ENCODE results near the gene GTF2H4.
"Not testable (repeated sequence)": the region's sequence is repeated elsewhere in the genome, so short reads cannot be mapped to it uniquely, and the experiment has no call there.

The GTF2H4 gene

GRCh38 chr6:30914076-30914853 is 6.3 kb downstream of the GTF2H4 start, which contains the start of gene VARS2:
VARS2 (plus strand) TSS chr6:30914238; CDS start chr6:30914837, 599 bp downstream.
- peak within 1 kb of the TSS; percentile 68 for H3K4me3 ChIP-seq (ENCODE audit: low read length)
- no peak for TF ChIP-seq ZNF274 (IDR thresholded peaks at IDR 0.05; ENCODE audit: low read depth, low read length)

- TF ChIP-seq ZNF274 (IDR thresholded peaks at IDR 0.05; ENCODE audit: low read depth, low read length): no peak
- peak overlapping the region; percentile 68 for H3K4me3 ChIP-seq (ENCODE audit: low read length)
These were observed 7.0 kb downstream of the GTF2H4 start for GRCh38 chr6:30914854-30915590.

GRCh38 chr6:30915591-30915946 is 7.6 kb downstream of the GTF2H4 start:
- no peak for TF ChIP-seq ZNF274 (IDR thresholded peaks at IDR 0.05; ENCODE audit: low read depth, low read length)
- no peak overlapping the region; the same call in 1 of the 2 replicates for H3K4me3 ChIP-seq (ENCODE audit: low read length)

GRCh38 chr6:30917041-30917440 is 9.0 kb downstream of the GTF2H4 start:
- TF ChIP-seq ZNF274 (IDR thresholded peaks at IDR 0.05; ENCODE audit: low read depth, low read length): no peak

GRCh38 chr6:30917487-30917886 is 9.5 kb downstream of the GTF2H4 start:
- TF ChIP-seq ZNF274 (IDR thresholded peaks at IDR 0.05; ENCODE audit: low read depth, low read length): no peak
- no peak overlapping the region for H3K4me3 ChIP-seq (ENCODE audit: low read length)

More at GRCh38 chr6:30917041-30917440, 9.0 kb downstream of the GTF2H4 start:
- no peak overlapping the region for H3K4me3 ChIP-seq (ENCODE audit: low read length)

- no peak overlapping the region for H3K4me3 ChIP-seq (ENCODE audit: low read length)
- TF ChIP-seq ZNF274 (IDR thresholded peaks at IDR 0.05; ENCODE audit: low read depth, low read length): no peak
These were observed 10.7 kb downstream of the GTF2H4 start for GRCh38 chr6:30918670-30919069.

GRCh38 chr6:30922447-30922852 is 14.4 kb downstream of the GTF2H4 start:
- no peak for TF ChIP-seq ZNF274 (IDR thresholded peaks at IDR 0.05; ENCODE audit: low read depth, low read length)

GRCh38 chr6:30924040-30924627 is 16.1 kb downstream of the GTF2H4 start:
- H3K4me3 ChIP-seq (ENCODE audit: low read length): not testable (repeated sequence)

More at GRCh38 chr6:30922447-30922852, 14.4 kb downstream of the GTF2H4 start:
- H3K4me3 ChIP-seq (ENCODE audit: low read length): no peak overlapping the region

GRCh38 chr6:30926644-30927043 is 18.6 kb downstream of the GTF2H4 start:
- no peak for TF ChIP-seq ZNF274 (IDR thresholded peaks at IDR 0.05; ENCODE audit: low read depth, low read length)
- no peak overlapping the region for H3K4me3 ChIP-seq (ENCODE audit: low read length)

- H3K4me3 ChIP-seq (ENCODE audit: low read length): not testable (repeated sequence)
These were observed 19.1 kb downstream of the GTF2H4 start for GRCh38 chr6:30927080-30927479.

GRCh38 chr6:30928677-30929076 is 20.7 kb downstream of the GTF2H4 start:
- TF ChIP-seq ZNF274 (IDR thresholded peaks at IDR 0.05; ENCODE audit: low read depth, low read length): no peak
- H3K4me3 ChIP-seq (ENCODE audit: low read length): no peak overlapping the region

GRCh38 chr6:30930506-30930905 is 22.5 kb downstream of the GTF2H4 start:
- H3K4me3 ChIP-seq (ENCODE audit: low read length): no peak overlapping the region
- TF ChIP-seq ZNF274 (IDR thresholded peaks at IDR 0.05; ENCODE audit: low read depth, low read length): no peak

GRCh38 chr6:30931272-30931671 is 23.3 kb downstream of the GTF2H4 start:
- no peak overlapping the region for H3K4me3 ChIP-seq (ENCODE audit: low read length)
- TF ChIP-seq ZNF274 (IDR thresholded peaks at IDR 0.05; ENCODE audit: low read depth, low read length): no peak

GRCh38 chr6:30931969-30932645 is 24.1 kb downstream of the GTF2H4 start, which contains the start of gene SFTA2:
SFTA2 (minus strand) TSS chr6:30932170; CDS start chr6:30932096, 74 bp downstream.
- H3K4me3 ChIP-seq (ENCODE audit: low read length): no peak within 1 kb of the TSS
- TF ChIP-seq ZNF274 (IDR thresholded peaks at IDR 0.05; ENCODE audit: low read depth, low read length): no peak

All from GM08714 (cell line).